Activated naive CD8-positive, alpha-beta T cell treated with anti-CD3 and anti-CD28 coated beads, Interleukin-2, amount 50 U/mL, for 24 hours (primary cell): ENCODE data around the gene CLCNKB.
A peak's percentile ranks its signal among the peaks of the same experiment; 100 is the strongest.

Experiments
- ATAC-seq: fragments of 150-1000 bp; cut with Tn5 transposase; one replicate; pipeline ENCODE4 v1.10.0; 2021
- DNase-seq: peaks from one replicate; pipeline ENCODE4 v3.0.0; 2021
- H3K27ac Mint-ChIP-seq: one replicate; pipeline ENCODE4 v1.8.0; 2021; ENCODE audit warnings: mild to moderate bottlenecking, mixed read lengths
- H3K27me3 Mint-ChIP-seq: one replicate; pipeline ENCODE4 v1.8.0; 2021; ENCODE audit warnings: mixed read lengths
- H3K36me3 Mint-ChIP-seq: one replicate; pipeline ENCODE4 v1.8.0; 2021; ENCODE audit warnings: low read depth, mixed read lengths
- H3K4me1 Mint-ChIP-seq: one replicate; pipeline ENCODE4 v1.8.0; 2021; ENCODE audit warnings: mixed read lengths
- H3K4me3 Mint-ChIP-seq: one replicate; pipeline ENCODE4 v1.8.0; 2021; ENCODE audit warnings: mild to moderate bottlenecking, moderate library complexity, mixed read lengths
- H3K9me3 Mint-ChIP-seq: one replicate; pipeline ENCODE4 v1.8.0; 2021; ENCODE audit warnings: mixed read lengths

CLCNKB gene

GRCh38 chr1:16011936-16012589, 31.5 kb upstream of the CLCNKB start:
- no peak overlapping the region for H3K27ac Mint-ChIP-seq

GRCh38 chr1:16012590-16013219, 30.9 kb upstream of the CLCNKB start:
- Mint-ChIP-seq H3K9me3 (no peaks in the 10 kb centered on the region), H3K27ac (no peak overlapping the region), H3K4me1 (peaks cover 24% of the 10 kb centered on the region), H3K4me3 (peak overlapping the region; percentile 57), H3K36me3 (no peaks in the 10 kb centered on the region), H3K27me3 (peaks cover 8% of the 10 kb centered on the region)
- peak; percentile 52 for DNase-seq
- peak; percentile 31 for ATAC-seq

More at GRCh38 chr1:16011936-16012589, 31.5 kb upstream of the CLCNKB start:
- Mint-ChIP-seq H3K4me1 (peaks cover 28% of the 10 kb centered on the region), H3K9me3 (no peaks in the 10 kb centered on the region), H3K36me3 (no peaks in the 10 kb centered on the region), H3K27me3 (peaks cover 8% of the 10 kb centered on the region), H3K4me3 (peak overlapping the region; percentile 57)
- ATAC-seq (no peak), DNase-seq (no peak)

- peak overlapping the region; percentile 4 for H3K4me3 Mint-ChIP-seq
- H3K27me3 Mint-ChIP-seq: peaks cover 8% of the 10 kb centered on the region
- H3K4me1 Mint-ChIP-seq: peaks cover 24% of the 10 kb centered on the region
- no peaks in the 10 kb centered on the region for H3K9me3 Mint-ChIP-seq
- ATAC-seq (peak; percentile 62), DNase-seq (peak; percentile 72)
- no peak overlapping the region for H3K27ac Mint-ChIP-seq
- no peaks in the 10 kb centered on the region for H3K36me3 Mint-ChIP-seq
Measured at GRCh38 chr1:16013220-16013907, 30.2 kb upstream of the CLCNKB start.

GRCh38 chr1:16013908-16014258, 29.7 kb upstream of the CLCNKB start:
- H3K27ac Mint-ChIP-seq: no peak overlapping the region
- no peaks in the 10 kb centered on the region for H3K9me3 Mint-ChIP-seq
- H3K4me3 Mint-ChIP-seq: no peak overlapping the region

GRCh38 chr1:16014509-16015482, 28.8 kb upstream of the CLCNKB start:
- Mint-ChIP-seq H3K27me3 (peaks cover 11% of the 10 kb centered on the region), H3K9me3 (no peaks in the 10 kb centered on the region), H3K36me3 (no peaks in the 10 kb centered on the region), H3K4me3 (no peak overlapping the region), H3K27ac (no peak overlapping the region), H3K4me1 (peaks cover 24% of the 10 kb centered on the region)
- peak; percentile 17 for DNase-seq
- no peak for ATAC-seq

More at GRCh38 chr1:16013908-16014258, 29.7 kb upstream of the CLCNKB start:
- Mint-ChIP-seq H3K4me1 (peaks cover 24% of the 10 kb centered on the region), H3K27me3 (peaks cover 8% of the 10 kb centered on the region), H3K36me3 (no peaks in the 10 kb centered on the region)
- DNase-seq (no peak), ATAC-seq (no peak)

DNA sequence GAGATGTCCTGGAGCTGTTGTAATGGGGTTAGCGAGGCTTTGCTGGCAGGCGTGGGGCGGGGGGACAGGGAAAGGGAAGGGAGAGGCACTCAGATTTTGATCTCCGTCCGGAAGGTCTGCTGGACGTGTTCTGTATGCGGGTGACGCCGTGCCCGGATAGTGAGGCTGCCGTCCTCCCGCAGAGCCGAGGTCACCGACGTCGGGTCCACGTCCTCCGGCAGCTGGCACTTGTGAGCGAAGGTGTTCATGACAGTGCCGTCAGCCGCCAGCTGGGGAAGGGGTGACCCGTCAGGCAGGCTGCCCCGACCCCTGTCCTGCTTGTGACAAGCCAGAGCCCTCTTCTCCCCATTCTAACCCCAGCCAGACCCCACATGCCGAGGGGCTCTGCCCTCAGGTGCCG, 28.1 kb upstream of the CLCNKB start:
- no peaks in the 10 kb centered on the region for H3K36me3 Mint-ChIP-seq
- peaks cover 11% of the 10 kb centered on the region for H3K27me3 Mint-ChIP-seq
- no peak overlapping the region for H3K27ac Mint-ChIP-seq
- no peaks in the 10 kb centered on the region for H3K9me3 Mint-ChIP-seq
- DNase-seq (no peak), ATAC-seq (no peak)
- no peak overlapping the region for H3K4me3 Mint-ChIP-seq
- H3K4me1 Mint-ChIP-seq: peaks cover 24% of the 10 kb centered on the region

DNA sequence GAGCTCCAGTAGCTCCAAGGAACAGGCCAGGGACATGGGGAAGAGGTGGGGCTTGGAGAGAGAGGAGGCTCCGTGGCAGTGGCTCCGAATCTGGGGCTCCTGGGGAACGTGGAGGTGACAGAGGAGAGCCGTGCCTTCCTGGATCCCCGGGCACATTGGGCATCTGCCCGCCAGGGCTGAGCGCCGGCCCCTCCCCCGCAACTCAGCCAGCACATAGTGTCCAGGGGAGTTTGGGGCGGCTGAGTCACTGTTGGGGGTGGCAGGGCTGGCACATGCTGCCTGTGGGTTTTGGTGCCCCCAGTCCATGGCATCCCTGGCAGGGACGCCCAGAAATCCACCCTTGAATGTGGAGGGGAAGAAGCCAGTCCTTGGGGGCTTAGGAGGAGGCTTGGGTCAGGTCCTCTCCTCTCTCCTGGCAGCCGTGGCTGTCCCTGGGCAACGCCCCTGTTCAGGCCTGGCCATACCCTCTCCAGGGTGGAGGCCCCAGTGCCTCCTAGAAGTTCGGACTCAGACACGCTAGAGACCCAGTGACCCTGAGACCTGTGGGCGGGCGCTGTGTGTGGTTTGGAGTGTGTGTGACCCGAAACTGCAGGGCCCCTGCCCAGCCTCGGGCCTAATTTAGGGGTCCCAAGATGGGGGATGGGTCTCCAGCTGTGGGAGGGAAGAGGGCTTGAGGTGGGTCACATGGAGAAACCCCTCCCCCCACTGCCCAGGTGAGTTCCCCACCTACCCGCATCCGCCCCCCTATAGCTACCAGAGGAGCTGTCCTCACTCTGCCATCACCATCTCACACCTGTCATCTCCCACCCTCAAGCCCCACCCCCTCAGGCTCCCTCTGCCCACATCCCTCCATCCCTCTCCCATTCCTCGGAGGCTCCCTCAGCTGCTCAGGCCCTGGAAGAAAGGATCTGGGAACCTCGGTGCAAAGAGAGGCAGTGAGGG, 27.4 kb upstream of the CLCNKB start:
- Mint-ChIP-seq H3K36me3 (no peaks in the 10 kb centered on the region), H3K4me1 (peaks cover 24% of the 10 kb centered on the region), H3K27me3 (peaks cover 11% of the 10 kb centered on the region), H3K9me3 (no peaks in the 10 kb centered on the region), H3K4me3 (no peak overlapping the region), H3K27ac (no peak overlapping the region)
- ATAC-seq (no peak), DNase-seq (no peak)

DNA sequence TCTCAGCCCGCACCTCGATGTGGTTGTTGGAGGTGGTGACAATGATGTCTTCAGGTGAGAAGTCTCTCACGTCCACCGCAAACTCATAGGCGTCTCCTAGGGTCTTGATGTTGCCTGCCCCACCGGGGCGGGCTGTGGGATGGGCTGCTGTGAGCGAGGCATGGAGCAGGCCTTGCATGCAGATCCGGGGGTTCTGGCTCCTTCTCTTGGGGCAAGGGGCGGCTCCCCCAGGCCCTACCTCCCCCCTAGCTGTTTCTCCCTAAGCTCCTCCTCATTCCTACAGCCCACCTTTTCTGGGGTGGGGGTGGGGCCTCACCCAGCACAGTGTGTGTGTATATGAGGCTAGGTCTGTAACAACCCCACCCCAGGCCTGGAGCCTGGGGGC, 26.5 kb upstream of the CLCNKB start:
- H3K4me1 Mint-ChIP-seq: peaks cover 23% of the 10 kb centered on the region
- no peaks in the 10 kb centered on the region for H3K36me3 Mint-ChIP-seq
- no peak overlapping the region for H3K27ac Mint-ChIP-seq
- no peak for DNase-seq
- no peak overlapping the region for H3K4me3 Mint-ChIP-seq
- peaks cover 10% of the 10 kb centered on the region for H3K27me3 Mint-ChIP-seq
- H3K9me3 Mint-ChIP-seq: no peaks in the 10 kb centered on the region
- ATAC-seq: no peak

- no peak within 1 kb of the TSS for H3K27ac Mint-ChIP-seq
- H3K9me3 Mint-ChIP-seq: no peaks in the 10 kb centered on the region
- ATAC-seq (no peak), DNase-seq (no peak)
- H3K36me3 Mint-ChIP-seq: no peaks in the 10 kb centered on the region
- peaks cover 17% of the 10 kb centered on the region for H3K4me1 Mint-ChIP-seq
- H3K4me3 Mint-ChIP-seq: no peak within 1 kb of the TSS
- H3K27me3 Mint-ChIP-seq: peaks cover 10% of the 10 kb centered on the region
Measured at GRCh38 chr1:16017461-16018303, 25.9 kb upstream of the CLCNKB start, which contains the start of gene HSPB7. Gene HSPB7, minus strand, starts transcription at chr1:16018043. Its CDS starts 80 bp downstream, at chr1:16017963.

GRCh38 chr1:16018308-16018707, 25.3 kb upstream of the CLCNKB start:
- Mint-ChIP-seq H3K4me3 (no peak overlapping the region), H3K4me1 (peaks cover 16% of the 10 kb centered on the region), H3K36me3 (no peaks in the 10 kb centered on the region), H3K27ac (no peak overlapping the region), H3K9me3 (no peaks in the 10 kb centered on the region), H3K27me3 (peaks cover 10% of the 10 kb centered on the region)
- no peak for DNase-seq
- ATAC-seq: no peak

DNA sequence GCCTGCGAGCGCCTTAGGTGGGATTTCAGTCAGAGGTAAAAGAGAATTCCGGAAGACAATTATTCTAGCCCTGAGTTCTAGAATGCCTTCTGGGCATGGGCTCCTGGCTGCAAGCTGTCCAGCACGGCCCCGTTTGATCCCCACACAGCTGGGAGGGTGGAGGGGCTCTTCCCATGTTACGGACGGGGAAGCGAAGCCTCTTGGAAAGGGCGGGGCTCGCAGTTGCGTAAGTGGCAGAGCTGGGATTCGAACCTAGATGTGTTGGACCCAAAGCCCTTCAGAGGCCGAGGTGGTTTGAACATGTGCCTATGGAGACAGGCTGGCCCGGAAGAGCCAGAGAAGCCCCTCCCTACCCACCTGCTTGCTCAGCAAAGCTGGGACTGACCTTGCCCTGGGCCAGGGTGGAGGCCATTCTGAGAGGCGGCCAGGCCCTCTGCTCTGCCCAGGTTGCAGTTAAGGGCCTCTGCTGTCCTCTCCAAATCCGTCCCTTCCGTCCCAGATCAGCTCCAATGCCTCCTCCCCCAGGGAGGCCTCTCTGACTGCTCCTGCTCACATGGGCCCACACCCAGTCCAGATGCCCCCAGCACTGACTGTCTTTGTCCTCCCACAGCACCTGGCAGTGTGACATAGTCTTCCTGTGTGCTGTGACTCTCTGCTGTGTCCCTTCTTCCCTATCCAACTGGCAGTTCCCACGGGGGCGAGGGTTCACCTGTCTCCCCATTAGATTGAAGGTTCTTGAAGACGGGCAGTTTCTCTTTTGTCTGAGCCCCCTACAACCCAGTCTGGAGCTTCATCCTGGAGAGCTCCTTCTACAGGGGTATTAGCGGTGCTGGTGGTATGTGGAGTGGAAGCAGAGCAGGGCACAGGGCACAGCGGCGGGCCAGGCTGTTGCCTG, 24.6 kb upstream of the CLCNKB start:
- no peak for ATAC-seq
- no peak for DNase-seq
- no peaks in the 10 kb centered on the region for H3K36me3 Mint-ChIP-seq
- H3K27me3 Mint-ChIP-seq: peaks cover 10% of the 10 kb centered on the region
- H3K9me3 Mint-ChIP-seq: no peaks in the 10 kb centered on the region
- H3K4me1 Mint-ChIP-seq: peaks cover 10% of the 10 kb centered on the region
- H3K4me3 Mint-ChIP-seq: no peak overlapping the region
- no peak overlapping the region for H3K27ac Mint-ChIP-seq

- H3K36me3 Mint-ChIP-seq: no peaks in the 10 kb centered on the region
- H3K9me3 Mint-ChIP-seq: no peaks in the 10 kb centered on the region
- DNase-seq (no peak), ATAC-seq (no peak)
- peaks cover 3% of the 10 kb centered on the region for H3K4me1 Mint-ChIP-seq
- H3K27ac Mint-ChIP-seq: no peak overlapping the region
- H3K27me3 Mint-ChIP-seq: peaks cover 6% of the 10 kb centered on the region
- no peak overlapping the region for H3K4me3 Mint-ChIP-seq
Measured at GRCh38 chr1:16019644-16020277, 23.8 kb upstream of the CLCNKB start.
